ENCODE data around the gene CFAP20. TPM values are rescaled to one million over a fixed set of nuclear protein-coding genes. Genes with fewer than 3 reads are reported as not detected.

CFAP20 gene
- polyA plus RNA-seq, 3 donors = 17.3 to 24.0 (median 18.8) TPM

DNA sequence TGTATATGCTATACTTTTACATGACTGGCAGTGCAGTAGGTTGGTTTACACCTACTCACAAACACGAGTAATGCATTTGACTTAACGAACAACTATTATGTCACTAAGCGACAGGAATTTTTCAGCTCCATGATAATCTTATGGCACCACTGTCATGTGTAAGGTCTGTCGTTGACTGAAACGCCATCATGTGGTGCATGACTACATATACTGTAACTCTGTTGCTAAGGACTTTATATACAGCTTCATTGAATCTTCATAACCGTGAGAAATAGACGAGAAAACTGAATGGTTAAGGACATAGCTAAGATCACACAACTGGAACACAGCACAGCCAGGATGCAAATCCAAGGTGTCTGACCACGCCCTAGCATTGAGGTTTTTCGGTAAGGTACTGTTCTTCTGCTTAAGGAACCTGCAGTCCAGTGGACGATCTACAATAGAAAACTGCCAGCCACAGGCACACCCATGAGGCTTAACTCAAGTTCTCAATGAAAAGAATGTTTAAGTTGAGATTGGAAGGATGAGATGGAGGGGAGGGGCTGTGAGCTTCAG, 3.3 kb downstream of the CFAP20 start:
- H3K9ac ChIP-seq (ENCODE audit: insufficient read depth, low read length, poor library complexity, severe bottlenecking) = no peak overlapping the region
- no peak overlapping the region for H3K4me3 Mint-ChIP-seq
- no peaks in the 10 kb centered on the region for H3K9me3 ChIP-seq (replicated peaks in 1 of 2; ENCODE audit: control insufficient read depth in 1 of 2, insufficient read depth in 1 of 2, low read length in 2 of 2)
- H3K4me1 Mint-ChIP-seq = peaks cover 40% of the 10 kb centered on the region
- no peaks in the 10 kb centered on the region for H3K27me3 ChIP-seq (ENCODE audit: control insufficient read depth in 2 of 2, insufficient read depth in 2 of 2, low read length in 2 of 2)
- H3K4me1 ChIP-seq (ENCODE audit: control insufficient read depth in 1 of 2, insufficient read depth in 2 of 2, low read length in 2 of 2) = peaks cover 21 to 30% of the 10 kb centered on the region in 2 donors
- WGBS (ENCODE audit: insufficient coverage) = 80% methylated on average over 6 of the region's 10 CpGs
- intact Hi-C loops (cut with micrococcal nuclease) = loop anchor here (10.0 kb wide), 2 partner anchors 111 to 391 kb away; partner anchors contain the start of gene KATNB1 (in 1 of the 2)
- no peak overlapping the region for H3K4me2 ChIP-seq (replicated peaks; ENCODE audit: extremely low read depth, low read length, poor library complexity, severe bottlenecking)
- H3K27ac Mint-ChIP-seq = peak overlapping the region in 6 of 7 donors; percentile 0 to 76 (median 43)
- H3K36me3 Mint-ChIP-seq = peaks cover 0 to 3% of the 10 kb centered on the region in 2 donors
- TF ChIP-seq, protein P1, sequence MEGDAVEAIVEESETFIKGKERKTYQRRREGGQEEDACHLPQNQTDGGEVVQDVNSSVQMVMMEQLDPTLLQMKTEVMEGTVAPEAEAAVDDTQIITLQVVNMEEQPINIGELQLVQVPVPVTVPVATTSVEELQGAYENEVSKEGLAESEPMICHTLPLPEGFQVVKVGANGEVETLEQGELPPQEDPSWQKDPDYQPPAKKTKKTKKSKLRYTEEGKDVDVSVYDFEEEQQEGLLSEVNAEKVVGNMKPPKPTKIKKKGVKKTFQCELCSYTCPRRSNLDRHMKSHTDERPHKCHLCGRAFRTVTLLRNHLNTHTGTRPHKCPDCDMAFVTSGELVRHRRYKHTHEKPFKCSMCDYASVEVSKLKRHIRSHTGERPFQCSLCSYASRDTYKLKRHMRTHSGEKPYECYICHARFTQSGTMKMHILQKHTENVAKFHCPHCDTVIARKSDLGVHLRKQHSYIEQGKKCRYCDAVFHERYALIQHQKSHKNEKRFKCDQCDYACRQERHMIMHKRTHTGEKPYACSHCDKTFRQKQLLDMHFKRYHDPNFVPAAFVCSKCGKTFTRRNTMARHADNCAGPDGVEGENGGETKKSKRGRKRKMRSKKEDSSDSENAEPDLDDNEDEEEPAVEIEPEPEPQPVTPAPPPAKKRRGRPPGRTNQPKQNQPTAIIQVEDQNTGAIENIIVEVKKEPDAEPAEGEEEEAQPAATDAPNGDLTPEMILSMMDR (IDR thresholded peaks at IDR 0.05) = no peak
- peaks cover 81% of the 10 kb centered on the region for H3K79me2 ChIP-seq (ENCODE audit: insufficient read depth, low read length)
- H3K36me3 ChIP-seq (replicated peaks in 1 of 2; ENCODE audit: control insufficient read depth in 1 of 2, insufficient read depth in 2 of 2, low read length in 2 of 2) = no peaks in the 10 kb centered on the region
- H3K27ac ChIP-seq (ENCODE audit: low read depth in 1 of 2, low read length in 2 of 2) = no peak overlapping the region
- no peak for DNase-seq
- no peak overlapping the region for H2AFZ ChIP-seq (ENCODE audit: insufficient read depth, low read depth, low read length, poor library complexity, severe bottlenecking)
- H3K9me3 Mint-ChIP-seq = no peaks in the 10 kb centered on the region
- peaks cover 56% of the 10 kb centered on the region for H4K20me1 ChIP-seq (ENCODE audit: insufficient read depth, low read length)
- no peak overlapping the region for H3K4me3 ChIP-seq (replicated peaks in 1 of 3; ENCODE audit: low read depth in 2 of 3, low read length in 3 of 3)
- H3K27me3 Mint-ChIP-seq (ENCODE audit: low read depth in 3 of 3) = no peaks in the 10 kb centered on the region

DNA sequence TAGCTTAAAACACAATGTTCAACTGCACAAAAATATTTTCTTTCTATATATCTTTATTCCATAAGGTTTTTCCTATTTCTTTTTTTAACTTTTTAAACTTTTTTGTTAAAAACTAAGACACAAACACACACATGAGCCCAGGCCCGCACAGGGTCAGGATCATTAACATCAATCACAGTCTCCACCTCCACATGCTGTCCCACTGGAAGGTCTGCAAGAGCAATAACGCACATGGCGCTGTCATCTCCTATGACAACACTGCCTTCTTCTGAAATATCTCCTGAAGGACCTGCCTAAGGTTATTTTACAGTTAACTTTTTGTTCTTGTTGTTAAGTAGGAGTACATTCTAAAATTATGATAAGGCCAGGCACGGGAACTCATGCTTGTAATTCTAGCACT, 4.1 kb downstream of the CFAP20 start:
- Histone ChIP-seq H4K20me1 (ENCODE audit: insufficient read depth, low read length) (peaks cover 64% of the 10 kb centered on the region), H3K79me2 (ENCODE audit: insufficient read depth, low read length) (peaks cover 89% of the 10 kb centered on the region), H3K9ac (ENCODE audit: insufficient read depth, low read length, poor library complexity, severe bottlenecking) (no peak overlapping the region), H3K9me3 (replicated peaks in 1 of 2; ENCODE audit: control insufficient read depth in 1 of 2, insufficient read depth in 1 of 2, low read length in 2 of 2) (no peaks in the 10 kb centered on the region), H3K36me3 (replicated peaks in 1 of 2; ENCODE audit: control insufficient read depth in 1 of 2, insufficient read depth in 2 of 2, low read length in 2 of 2) (no peaks in the 10 kb centered on the region), H2AFZ (ENCODE audit: insufficient read depth, low read depth, low read length, poor library complexity, severe bottlenecking) (no peak overlapping the region), H3K4me1 (ENCODE audit: control insufficient read depth in 1 of 2, insufficient read depth in 2 of 2, low read length in 2 of 2) (peaks cover 20 to 30% of the 10 kb centered on the region in 2 donors), H3K27ac (ENCODE audit: low read depth in 1 of 2, low read length in 2 of 2) (no peak overlapping the region), H3K4me3 (replicated peaks in 1 of 3; ENCODE audit: low read depth in 2 of 3, low read length in 3 of 3) (no peak overlapping the region), H3K4me2 (replicated peaks; ENCODE audit: extremely low read depth, low read length, poor library complexity, severe bottlenecking) (no peak overlapping the region), H3K27me3 (ENCODE audit: control insufficient read depth in 2 of 2, insufficient read depth in 2 of 2, low read length in 2 of 2) (no peaks in the 10 kb centered on the region)
- H3K36me3 Mint-ChIP-seq = peaks cover 0 to 3% of the 10 kb centered on the region in 2 donors
- intact Hi-C loops (cut with micrococcal nuclease) = loop anchor here (10.0 kb wide), 2 partner anchors 110 to 390 kb away; partner anchors contain the start of gene KATNB1 (in 1 of the 2)
- H3K9me3 Mint-ChIP-seq = no peaks in the 10 kb centered on the region
- no peaks in the 10 kb centered on the region for H3K27me3 Mint-ChIP-seq (ENCODE audit: low read depth in 3 of 3)
- no peak overlapping the region for H3K4me3 Mint-ChIP-seq
- TF ChIP-seq, protein P1 (IDR thresholded peaks at IDR 0.05) = no peak
- WGBS (ENCODE audit: insufficient coverage) = 100% methylated on average over 1 of the region's 4 CpGs
- no peak for DNase-seq
- H3K27ac Mint-ChIP-seq = no peak overlapping the region
- H3K4me1 Mint-ChIP-seq = peaks cover 40% of the 10 kb centered on the region

Data from CD14-positive monocyte (primary cell).